ENCODE results near the gene TPM2.

Gene TPM2

GRCh38 chr9:35730486-35730854 is 40.7 kb upstream of the TPM2 start:
- no peak for ATAC-seq
- no peak for TF ChIP-seq ZNF70 (CRISPR knock-in tag; IDR thresholded peaks at IDR 0.05)
- no peak for TF ChIP-seq PPARA (CRISPR knock-in tag; IDR thresholded peaks at IDR 0.05; ENCODE audit: borderline replicate concordance)
- TF ChIP-seq ZFP30 (CRISPR knock-in tag; IDR thresholded peaks at IDR 0.05): no peak
- no peak for TF ChIP-seq BACH2 (CRISPR knock-in tag; IDR thresholded peaks at IDR 0.05; ENCODE audit: borderline replicate concordance)
- no peak for TF ChIP-seq CREB5 (CRISPR knock-in tag; IDR thresholded peaks at IDR 0.05; ENCODE audit: low read depth)

DNA sequence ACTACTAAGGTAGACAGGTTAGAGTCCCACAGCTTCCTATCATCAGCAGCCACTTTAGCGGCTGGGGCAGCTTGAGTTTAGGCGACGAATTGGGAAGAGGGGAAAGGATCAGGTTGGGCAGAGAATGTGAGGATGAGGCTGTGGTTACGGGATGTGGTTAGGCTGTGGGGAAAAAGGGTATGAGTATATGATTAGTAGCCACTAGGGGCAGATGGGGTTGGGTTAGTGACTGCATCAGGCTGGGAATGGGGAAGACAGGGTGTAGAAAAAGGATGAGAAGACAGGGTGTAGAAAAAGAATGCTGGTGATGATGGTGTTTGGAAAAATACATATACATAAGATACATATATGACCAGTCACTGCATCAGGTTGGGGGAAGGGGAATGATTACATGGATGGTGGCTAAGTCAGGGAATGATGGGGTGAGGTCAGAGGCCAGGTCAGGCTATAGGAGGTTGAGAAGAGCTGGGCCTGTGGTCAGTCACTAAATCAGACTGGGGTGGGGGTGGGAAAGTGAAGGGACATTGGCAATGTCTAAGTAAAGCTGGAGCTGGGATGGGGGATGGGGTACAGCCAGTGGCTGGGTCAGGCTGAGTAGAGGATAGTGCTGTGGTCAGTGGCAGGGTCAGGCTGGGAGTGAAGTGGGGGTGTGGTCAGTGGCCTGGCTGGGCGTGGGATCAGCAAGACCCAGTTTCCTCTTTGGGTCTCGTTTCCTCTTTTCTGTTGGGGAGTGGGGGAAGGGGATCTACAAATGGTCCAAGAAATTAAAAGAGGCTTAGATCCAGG is 40.2 kb upstream of the TPM2 start:
- TF ChIP-seq ZNF70 (CRISPR knock-in tag; IDR thresholded peaks at IDR 0.05) (no peak), ZFP3 (CRISPR knock-in tag; IDR thresholded peaks at IDR 0.05) (no peak), TSHZ2 (CRISPR knock-in tag; IDR thresholded peaks at IDR 0.05) (no peak), ISL1 (CRISPR knock-in tag; IDR thresholded peaks at IDR 0.05) (no peak), CREB5 (CRISPR knock-in tag; IDR thresholded peaks at IDR 0.05; ENCODE audit: low read depth) (no peak), TOX (CRISPR knock-in tag; IDR thresholded peaks at IDR 0.05; ENCODE audit: borderline replicate concordance) (no peak), GLIS3 (CRISPR knock-in tag; IDR thresholded peaks at IDR 0.05) (no peak), SNAI2 (CRISPR knock-in tag; IDR thresholded peaks at IDR 0.05) (no peak), OSR1 (CRISPR knock-in tag; IDR thresholded peaks at IDR 0.05) (no peak), ZNF565 (CRISPR knock-in tag; conservative IDR thresholded peaks at IDR 0.05; ENCODE audit: low read depth) (no peak), PPARA (CRISPR knock-in tag; IDR thresholded peaks at IDR 0.05; ENCODE audit: borderline replicate concordance) (no peak), ZNF8 (CRISPR knock-in tag; IDR thresholded peaks at IDR 0.05) (no peak), ESRRG (CRISPR knock-in tag; IDR thresholded peaks at IDR 0.05) (no peak), ZFP30 (CRISPR knock-in tag; IDR thresholded peaks at IDR 0.05) (no peak), ZC3H10 (CRISPR knock-in tag; IDR thresholded peaks at IDR 0.05) (no peak), ARNTL (CRISPR knock-in tag; IDR thresholded peaks at IDR 0.05; ENCODE audit: borderline replicate concordance, low read depth) (no peak), BACH2 (CRISPR knock-in tag; IDR thresholded peaks at IDR 0.05; ENCODE audit: borderline replicate concordance) (no peak)
- TF ChIP-seq, protein P1, sequence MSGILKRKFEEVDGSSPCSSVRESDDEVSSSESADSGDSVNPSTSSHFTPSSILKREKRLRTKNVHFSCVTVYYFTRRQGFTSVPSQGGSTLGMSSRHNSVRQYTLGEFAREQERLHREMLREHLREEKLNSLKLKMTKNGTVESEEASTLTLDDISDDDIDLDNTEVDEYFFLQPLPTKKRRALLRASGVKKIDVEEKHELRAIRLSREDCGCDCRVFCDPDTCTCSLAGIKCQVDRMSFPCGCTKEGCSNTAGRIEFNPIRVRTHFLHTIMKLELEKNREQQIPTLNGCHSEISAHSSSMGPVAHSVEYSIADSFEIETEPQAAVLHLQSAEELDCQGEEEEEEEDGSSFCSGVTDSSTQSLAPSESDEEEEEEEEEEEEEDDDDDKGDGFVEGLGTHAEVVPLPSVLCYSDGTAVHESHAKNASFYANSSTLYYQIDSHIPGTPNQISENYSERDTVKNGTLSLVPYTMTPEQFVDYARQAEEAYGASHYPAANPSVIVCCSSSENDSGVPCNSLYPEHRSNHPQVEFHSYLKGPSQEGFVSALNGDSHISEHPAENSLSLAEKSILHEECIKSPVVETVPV (CRISPR knock-in tag; IDR thresholded peaks at IDR 0.05): no peak
- peak; percentile 32 for ATAC-seq

GRCh38 chr9:35729101-35729500 is 39.4 kb upstream of the TPM2 start:
- ATAC-seq: no peak
- TF ChIP-seq ZNF70 (CRISPR knock-in tag; IDR thresholded peaks at IDR 0.05): no peak
- TF ChIP-seq ISL1 (CRISPR knock-in tag; IDR thresholded peaks at IDR 0.05): no peak
- no peak for TF ChIP-seq RARB (CRISPR knock-in tag; IDR thresholded peaks at IDR 0.05)
- no peak for TF ChIP-seq TCF4 (CRISPR knock-in tag; IDR thresholded peaks at IDR 0.05; ENCODE audit: borderline replicate concordance)
- TF ChIP-seq ZNF8 (CRISPR knock-in tag; IDR thresholded peaks at IDR 0.05): no peak
- no peak for TF ChIP-seq ESRRG (CRISPR knock-in tag; IDR thresholded peaks at IDR 0.05)
- TF ChIP-seq PPARA (CRISPR knock-in tag; IDR thresholded peaks at IDR 0.05; ENCODE audit: borderline replicate concordance): no peak
- TF ChIP-seq GLIS3 (CRISPR knock-in tag; IDR thresholded peaks at IDR 0.05): no peak
- TF ChIP-seq PATZ1 (CRISPR knock-in tag; IDR thresholded peaks at IDR 0.05; ENCODE audit: borderline replicate concordance): no peak
- TF ChIP-seq BACH2 (CRISPR knock-in tag; IDR thresholded peaks at IDR 0.05; ENCODE audit: borderline replicate concordance): no peak
- TF ChIP-seq ZNF565 (CRISPR knock-in tag; conservative IDR thresholded peaks at IDR 0.05; ENCODE audit: low read depth): no peak
- no peak for TF ChIP-seq SNAI2 (CRISPR knock-in tag; IDR thresholded peaks at IDR 0.05)
- no peak for TF ChIP-seq ZFP30 (CRISPR knock-in tag; IDR thresholded peaks at IDR 0.05)
- no peak for TF ChIP-seq CSDC2 (CRISPR knock-in tag; IDR thresholded peaks at IDR 0.05)
- no peak for TF ChIP-seq ZFP3 (CRISPR knock-in tag; IDR thresholded peaks at IDR 0.05)
- TF ChIP-seq TOX (CRISPR knock-in tag; IDR thresholded peaks at IDR 0.05; ENCODE audit: borderline replicate concordance): no peak
